Kidney epithelial cell (primary cell): ENCODE measurements around the gene MPPED1. TPM values are rescaled to one million over a fixed set of nuclear protein-coding genes. Genes with fewer than 3 reads are reported as not detected.

ENCODE experiments used
- DNase-seq: peaks from one replicate; pipeline ENCODE4 v3.0.0-alpha.2; 2010; ENCODE audit warnings: low read depth
- H3K27me3 ChIP-seq: 2 replicates; pipeline ENCODE4 v1.6.0; 2011; ENCODE audit warnings: low read length; ENCODE audit not compliant: control insufficient read depth, insufficient read depth
- H3K36me3 ChIP-seq: 2 replicates; pipeline ENCODE4 v1.5.1; 2011; ENCODE audit warnings: low read length; ENCODE audit not compliant: control insufficient read depth, insufficient read depth
- H3K4me3 ChIP-seq: 2 replicates; pipeline ENCODE4 v1.5.1; 2011; ENCODE audit warnings: low read depth, mild to moderate bottlenecking, control low read depth, low read length
- total RNA-seq: library from RNA; depleted of rRNA; stranded (reverse); fragments of >200 nt; gene quantifications from 2 replicates; pipeline ENCODE4 v1.2.3, GENCODE V29; 2015
- TF ChIP-seq, protein P1 (sequence below): IDR thresholded peaks from 2 replicates; pipeline ENCODE4 v1.5.1; 2011; ENCODE audit warnings: mild to moderate bottlenecking, moderate library complexity, low read length, control low read depth, inconsistent platforms; ENCODE audit not compliant: insufficient read depth, poor library complexity, severe bottlenecking

The MPPED1 gene
- total RNA-seq, 1 donor from 2014 or later = not detected

DNA sequence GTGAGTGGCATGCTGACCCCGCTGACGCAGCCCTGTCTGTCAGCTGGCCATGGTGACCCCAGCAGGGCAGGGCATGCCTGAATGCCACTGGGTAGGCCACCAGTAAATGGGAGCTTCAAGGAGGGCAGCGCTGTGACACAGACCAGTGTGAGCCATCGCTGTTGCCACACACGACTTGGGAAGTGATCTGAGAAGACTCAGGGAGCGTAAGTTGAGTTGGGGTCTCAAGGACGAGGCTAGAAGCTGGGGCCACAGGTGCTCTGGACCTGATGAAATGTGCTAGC lies 28.2 kb downstream of the MPPED1 start:
- Histone ChIP-seq H3K4me3 (no peak overlapping the region), H3K36me3 (no peaks in the 10 kb centered on the region), H3K27me3 (peaks cover 9% of the 10 kb centered on the region)
- TF ChIP-seq, protein P1, sequence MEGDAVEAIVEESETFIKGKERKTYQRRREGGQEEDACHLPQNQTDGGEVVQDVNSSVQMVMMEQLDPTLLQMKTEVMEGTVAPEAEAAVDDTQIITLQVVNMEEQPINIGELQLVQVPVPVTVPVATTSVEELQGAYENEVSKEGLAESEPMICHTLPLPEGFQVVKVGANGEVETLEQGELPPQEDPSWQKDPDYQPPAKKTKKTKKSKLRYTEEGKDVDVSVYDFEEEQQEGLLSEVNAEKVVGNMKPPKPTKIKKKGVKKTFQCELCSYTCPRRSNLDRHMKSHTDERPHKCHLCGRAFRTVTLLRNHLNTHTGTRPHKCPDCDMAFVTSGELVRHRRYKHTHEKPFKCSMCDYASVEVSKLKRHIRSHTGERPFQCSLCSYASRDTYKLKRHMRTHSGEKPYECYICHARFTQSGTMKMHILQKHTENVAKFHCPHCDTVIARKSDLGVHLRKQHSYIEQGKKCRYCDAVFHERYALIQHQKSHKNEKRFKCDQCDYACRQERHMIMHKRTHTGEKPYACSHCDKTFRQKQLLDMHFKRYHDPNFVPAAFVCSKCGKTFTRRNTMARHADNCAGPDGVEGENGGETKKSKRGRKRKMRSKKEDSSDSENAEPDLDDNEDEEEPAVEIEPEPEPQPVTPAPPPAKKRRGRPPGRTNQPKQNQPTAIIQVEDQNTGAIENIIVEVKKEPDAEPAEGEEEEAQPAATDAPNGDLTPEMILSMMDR = no peak
- DNase-seq = no peak

DNA sequence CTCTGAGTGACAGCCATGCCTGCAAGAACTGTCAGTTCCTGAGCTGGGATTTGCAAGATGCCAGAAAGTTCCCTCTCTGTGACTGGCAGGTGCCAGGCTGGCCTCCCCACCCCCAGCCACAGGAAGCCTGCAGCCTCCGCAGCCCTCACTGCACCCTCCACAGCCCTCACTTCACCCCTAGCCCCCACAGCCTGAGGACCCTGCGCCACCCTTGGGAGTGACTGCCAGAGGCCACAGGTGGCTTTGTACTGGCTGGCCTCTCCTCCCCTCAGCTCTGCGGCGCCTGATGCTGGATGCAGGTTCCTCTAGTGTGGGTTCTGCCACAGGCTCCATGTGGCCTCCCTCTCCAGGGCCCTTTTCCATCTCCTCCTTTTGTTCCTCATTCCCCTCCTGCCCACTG lies 28.7 kb downstream of the MPPED1 start:
- Histone ChIP-seq H3K36me3 (no peaks in the 10 kb centered on the region), H3K27me3 (peaks cover 9% of the 10 kb centered on the region), H3K4me3 (no peak overlapping the region)
- TF ChIP-seq, protein P1 = no peak
- DNase-seq = no peak

DNA sequence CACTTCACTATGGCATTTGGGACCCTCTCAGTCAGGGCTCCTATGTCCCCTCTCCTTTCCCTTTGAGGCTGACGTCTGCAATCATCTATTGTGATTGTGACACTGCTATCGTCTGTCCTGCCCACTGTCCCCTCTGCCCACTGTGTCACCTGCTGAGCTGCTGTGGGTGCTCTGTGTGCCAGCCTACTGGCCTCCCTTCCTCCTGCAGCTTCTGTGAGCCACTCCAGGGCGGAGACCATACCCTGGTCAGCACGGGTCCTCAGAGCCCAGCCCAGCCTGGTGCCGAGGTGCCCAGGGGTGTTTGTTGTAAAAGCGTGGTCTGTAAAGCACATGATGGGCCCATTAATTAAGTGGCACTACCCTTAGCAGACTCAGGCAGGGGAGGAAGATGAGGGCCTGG lies 29.4 kb downstream of the MPPED1 start:
- DNase-seq = no peak
- TF ChIP-seq, protein P1 = no peak
- no peak overlapping the region for H3K4me3 ChIP-seq
- H3K36me3 ChIP-seq = no peaks in the 10 kb centered on the region
- peaks cover 9% of the 10 kb centered on the region for H3K27me3 ChIP-seq

DNA sequence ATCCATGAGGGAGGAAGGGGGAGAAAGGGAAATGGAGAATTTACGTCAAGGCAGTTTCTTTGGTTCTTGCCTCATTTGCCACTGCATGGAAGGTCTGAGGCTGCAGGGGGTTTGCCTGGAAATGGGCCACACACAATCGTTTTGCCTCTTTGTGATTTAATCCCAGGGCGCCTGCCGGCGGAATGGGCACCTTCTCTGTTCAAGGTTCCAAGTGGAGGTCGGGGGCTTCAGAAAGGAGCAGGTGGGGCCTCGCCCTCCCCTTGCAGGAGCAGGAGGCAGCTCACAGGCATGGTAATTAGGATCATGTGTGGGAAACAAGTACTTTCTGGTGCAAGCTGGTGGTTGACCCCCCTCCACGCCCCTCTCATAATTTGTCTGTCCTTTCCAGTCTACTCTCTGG lies 29.9 kb downstream of the MPPED1 start:
- H3K36me3 ChIP-seq = no peaks in the 10 kb centered on the region
- no peak overlapping the region for H3K4me3 ChIP-seq
- H3K27me3 ChIP-seq = peaks cover 4% of the 10 kb centered on the region
- no peak for DNase-seq
- TF ChIP-seq, protein P1 = no peak

DNA sequence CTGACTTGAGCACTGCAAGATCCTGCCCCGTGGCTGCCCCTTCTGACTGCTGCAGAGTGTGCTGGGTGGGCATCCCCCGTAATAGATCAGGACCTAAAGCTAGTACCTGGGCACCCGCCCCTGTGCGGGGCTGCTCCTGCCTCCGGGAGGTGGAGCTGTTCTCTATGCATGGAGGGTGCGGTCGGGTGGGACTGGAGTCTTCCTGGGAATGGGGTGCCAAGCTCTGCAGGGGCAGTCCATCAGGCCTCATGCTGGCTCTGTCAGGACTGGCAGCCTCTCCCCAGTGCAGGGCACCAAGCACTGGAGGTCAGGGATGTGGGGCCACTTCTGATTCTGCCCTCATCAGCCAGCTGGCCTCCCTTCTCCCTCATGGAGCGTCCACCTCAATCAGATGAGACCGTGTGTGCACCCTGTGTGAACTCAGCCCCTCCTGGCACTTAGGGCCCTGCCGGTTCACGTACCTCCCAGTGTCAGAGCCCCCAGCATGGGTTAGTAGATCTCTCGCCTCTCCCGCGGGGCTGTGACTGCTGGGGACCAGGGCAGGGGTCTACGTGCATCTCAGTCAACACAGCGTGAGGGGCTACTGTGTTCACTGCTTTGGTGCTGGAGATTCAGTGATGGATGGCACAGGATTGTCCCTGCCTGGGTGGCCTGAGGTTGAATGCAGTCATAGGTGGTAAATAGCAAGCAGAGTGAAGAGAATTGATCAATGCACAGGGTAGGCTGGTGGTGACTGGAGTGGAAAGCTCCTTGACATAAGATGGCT lies 30.8 kb downstream of the MPPED1 start:
- Histone ChIP-seq H3K27me3 (peaks cover 4% of the 10 kb centered on the region), H3K4me3 (no peak overlapping the region), H3K36me3 (no peaks in the 10 kb centered on the region)
- TF ChIP-seq, protein P1 = no peak
- DNase-seq = no peak

DNA sequence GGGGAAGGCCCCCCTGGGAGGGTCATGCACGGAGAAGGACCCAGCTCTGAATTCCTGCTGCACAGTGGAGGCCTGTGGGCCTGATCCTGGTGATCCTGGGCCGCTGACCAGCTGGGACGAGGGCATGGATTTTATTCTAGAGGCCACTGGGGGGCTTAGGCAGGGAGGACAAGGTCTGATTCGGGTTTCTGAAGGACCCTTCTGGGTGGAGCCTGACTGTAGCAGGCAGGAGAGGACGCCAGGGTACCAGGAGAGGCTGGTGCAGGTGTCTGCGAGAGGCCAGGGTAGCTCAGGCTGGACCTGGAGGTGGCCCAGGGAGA lies 31.3 kb downstream of the MPPED1 start:
- H3K27me3 ChIP-seq = peaks cover 4% of the 10 kb centered on the region
- no peak overlapping the region for H3K4me3 ChIP-seq
- no peak for DNase-seq
- TF ChIP-seq, protein P1 = no peak
- no peaks in the 10 kb centered on the region for H3K36me3 ChIP-seq
